Dedifferentiated amniotic fluid mesenchymal stem cell (primary cell): Measurements from ENCODE around the gene SLC9A5.

Experiments
- DNase-seq: peaks from one replicate; pipeline ENCODE4 v3.0.0-alpha.2; 2016; ENCODE audit errors: extremely low spot score

Gene SLC9A5

DNA sequence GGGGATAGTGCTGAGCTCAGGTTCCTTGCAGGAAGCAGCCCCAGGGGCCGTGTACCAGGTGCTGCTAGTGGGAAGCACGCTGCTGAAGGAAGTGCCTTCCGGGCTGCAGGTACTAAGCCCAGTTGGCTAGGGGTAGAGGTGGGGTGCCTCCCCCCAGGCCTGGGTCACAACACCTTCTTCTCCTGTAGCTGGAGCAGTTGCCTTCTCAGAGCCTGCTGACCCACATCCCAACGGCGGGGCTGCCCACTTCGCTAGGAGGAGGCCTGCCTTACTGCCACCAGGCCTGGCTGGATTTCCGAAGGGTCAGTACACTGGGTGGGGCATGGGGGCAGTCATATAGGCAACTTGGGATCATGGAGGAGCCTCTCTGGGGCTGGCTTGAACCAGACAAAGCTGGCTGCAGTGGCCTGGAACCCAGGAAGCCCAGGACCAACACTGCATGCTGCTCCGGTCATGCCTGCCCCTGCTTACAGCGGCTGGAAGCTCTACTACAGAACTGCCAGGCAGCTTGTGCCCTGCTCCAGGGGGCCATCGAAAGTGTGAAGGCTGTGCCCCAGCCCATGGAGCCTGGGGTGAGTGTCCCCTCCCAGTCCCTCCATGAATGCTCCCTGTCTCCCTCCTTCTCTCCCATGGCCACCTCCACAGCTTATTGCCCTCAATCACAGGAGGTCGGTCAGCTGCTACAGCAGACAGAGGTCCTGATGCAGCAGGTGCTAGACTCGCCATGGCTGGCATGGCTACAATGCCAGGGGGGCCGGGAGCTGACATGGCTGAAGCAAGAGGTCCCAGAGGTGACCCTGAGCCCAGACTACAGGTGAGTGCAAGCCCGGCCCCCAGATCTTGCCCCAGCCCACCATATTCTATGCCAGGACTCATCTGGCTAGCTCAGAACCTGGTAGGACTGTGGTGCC lies 33.0 kb downstream of the SLC9A5 start:
- no peak for DNase-seq

DNA sequence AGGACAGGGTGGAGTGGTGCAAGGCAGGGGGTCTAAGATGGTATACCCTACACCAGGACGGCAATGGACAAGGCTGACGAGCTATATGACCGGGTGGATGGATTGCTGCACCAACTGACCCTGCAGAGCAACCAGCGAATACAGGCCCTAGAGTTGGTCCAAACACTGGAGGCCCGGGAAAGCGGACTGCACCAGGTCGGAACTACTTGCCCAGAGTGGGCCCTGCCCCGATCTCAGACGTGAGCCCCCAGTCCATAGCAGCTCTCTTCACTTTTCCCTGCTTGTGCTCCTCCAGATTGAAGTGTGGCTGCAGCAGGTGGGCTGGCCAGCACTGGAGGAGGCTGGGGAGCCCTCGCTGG lies 33.6 kb downstream of the SLC9A5 start:
- no peak for DNase-seq

DNA sequence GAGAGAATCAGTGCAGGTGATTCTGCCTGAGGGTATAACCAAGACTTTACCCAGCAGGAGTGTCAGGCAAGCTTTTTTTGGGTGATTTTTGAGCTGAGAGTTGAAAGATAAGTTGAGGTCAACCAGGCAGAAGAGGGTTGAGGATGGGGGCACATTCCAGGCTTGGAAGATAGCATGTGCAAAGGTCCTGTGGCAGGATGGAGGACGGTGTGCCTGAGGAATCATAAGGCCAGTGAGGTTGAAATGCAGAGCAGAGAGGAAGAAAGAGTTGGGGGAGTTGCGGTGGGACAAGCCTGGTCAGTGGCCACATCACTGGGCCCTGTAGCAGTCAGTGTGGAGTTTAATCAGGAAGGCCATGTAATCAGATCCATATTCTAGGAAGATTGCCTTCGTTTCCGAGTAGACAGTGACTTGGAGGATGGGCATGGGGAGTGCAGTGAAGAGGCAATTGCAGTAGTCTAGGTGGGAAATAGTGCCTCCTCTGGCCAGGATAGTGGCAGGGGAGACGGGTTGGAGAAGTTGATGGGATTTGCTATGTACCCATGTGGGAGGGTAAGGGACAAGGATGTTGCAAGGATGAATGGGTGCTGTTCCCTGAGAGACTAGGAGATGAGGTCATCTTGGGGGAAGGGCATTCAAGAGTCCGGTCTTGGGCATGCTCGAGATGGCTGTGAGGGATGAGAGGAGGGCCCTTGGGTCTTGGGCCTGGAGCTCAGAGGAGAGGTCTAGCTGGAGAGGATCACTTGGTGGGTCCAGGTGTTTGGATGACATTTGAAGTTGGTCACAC lies 34.5 kb downstream of the SLC9A5 start:
- no peak for DNase-seq

DNA sequence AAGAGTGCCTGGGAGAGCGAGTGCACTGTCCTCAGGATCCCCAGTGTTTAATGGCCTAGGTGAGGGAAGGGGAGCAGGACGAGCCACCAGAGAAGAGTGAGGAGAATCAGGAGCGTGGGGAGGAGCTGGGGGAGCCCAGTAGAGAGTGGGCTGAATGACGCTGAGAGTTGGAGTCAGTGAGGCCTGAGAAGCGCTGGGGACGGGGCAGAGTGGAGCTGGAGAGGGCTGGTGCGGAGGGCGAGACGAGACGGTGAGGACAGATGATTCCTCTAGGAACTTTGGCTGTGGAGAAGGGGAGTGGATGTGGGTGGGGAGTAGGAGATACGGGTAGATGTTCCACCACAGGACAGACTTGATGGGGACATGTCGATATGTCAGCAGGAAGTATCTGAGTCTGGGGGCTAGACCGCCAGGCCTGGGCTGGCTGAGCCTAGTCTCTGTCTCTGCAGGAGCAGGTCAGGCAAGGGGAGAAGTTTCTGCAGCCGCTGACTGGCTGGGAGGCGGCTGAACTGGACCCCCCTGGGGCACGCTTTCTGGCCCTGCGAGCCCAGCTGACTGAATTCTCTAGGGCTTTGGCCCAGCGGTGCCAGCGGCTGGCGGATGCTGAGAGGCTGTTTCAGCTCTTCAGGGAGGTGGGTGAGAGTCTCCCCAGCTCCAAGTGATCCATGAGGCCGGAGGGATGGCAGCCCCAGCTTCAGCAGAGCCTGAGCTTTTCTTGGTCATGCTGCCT lies 35.2 kb downstream of the SLC9A5 start:
- no peak for DNase-seq

DNA sequence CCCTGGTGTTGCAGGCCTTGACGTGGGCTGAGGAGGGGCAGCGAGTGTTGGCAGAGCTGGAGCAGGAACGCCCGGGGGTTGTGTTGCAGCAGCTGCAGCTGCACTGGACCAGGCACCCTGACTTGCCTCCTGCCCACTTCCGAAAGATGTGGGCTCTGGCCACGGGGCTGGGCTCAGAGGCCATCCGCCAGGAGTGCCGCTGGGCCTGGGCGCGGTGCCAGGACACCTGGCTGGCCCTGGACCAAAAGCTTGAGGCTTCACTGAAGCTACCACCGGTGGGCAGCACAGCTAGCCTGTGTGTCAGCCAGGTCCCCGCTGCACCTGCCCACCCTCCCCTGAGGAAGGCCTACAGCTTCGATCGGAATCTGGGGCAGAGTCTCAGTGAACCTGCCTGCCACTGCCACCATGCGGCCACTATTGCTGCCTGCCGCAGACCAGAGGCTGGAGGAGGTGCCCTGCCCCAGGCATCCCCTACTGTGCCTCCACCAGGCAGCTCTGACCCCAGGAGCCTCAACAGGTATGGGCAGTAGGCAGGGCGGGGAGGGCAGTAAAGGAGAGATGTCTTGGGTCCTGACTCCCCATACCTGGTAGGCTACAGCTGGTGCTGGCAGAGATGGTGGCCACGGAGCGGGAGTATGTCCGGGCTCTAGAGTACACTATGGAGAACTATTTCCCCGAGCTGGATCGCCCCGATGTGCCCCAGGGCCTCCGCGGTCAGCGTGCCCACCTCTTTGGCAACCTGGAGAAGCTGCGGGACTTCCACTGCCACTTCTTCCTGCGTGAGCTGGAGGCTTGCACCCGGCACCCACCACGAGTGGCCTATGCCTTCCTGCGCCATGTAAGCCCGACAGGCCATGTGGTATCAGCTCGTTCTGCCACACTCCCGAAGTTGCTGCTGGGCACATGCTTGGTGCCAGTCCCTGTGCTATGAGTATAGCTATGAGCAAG lies 36.2 kb downstream of the SLC9A5 start:
- no peak for DNase-seq

DNA sequence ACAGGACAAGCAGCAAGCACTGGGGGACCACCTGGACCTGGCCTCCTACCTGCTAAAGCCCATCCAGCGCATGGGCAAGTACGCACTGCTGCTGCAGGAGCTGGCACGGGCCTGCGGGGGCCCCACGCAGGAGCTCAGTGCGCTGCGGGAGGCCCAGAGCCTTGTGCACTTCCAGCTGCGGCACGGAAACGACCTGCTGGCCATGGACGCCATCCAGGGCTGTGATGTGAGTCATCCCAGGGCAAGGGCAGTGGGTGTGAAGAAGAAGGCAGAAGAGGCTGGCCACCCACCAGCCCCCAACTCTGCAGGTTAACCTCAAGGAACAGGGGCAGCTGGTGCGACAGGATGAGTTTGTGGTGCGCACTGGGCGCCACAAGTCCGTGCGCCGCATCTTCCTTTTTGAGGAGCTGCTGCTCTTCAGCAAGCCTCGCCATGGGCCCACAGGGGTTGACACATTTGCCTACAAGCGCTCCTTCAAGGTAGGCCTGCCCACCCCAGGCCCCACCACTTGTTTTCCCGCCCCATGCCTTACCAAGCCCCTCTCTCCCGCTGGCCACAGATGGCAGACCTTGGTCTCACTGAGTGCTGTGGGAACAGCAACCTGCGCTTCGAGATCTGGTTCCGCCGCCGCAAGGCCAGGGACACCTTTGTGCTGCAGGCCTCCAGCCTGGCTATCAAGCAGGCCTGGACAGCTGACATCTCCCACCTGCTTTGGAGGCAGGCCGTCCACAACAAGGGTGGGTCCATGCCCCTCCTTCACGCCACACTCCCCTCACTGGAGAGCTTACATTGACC lies 37.9 kb downstream of the SLC9A5 start:
- DNase-seq = no peak

DNA sequence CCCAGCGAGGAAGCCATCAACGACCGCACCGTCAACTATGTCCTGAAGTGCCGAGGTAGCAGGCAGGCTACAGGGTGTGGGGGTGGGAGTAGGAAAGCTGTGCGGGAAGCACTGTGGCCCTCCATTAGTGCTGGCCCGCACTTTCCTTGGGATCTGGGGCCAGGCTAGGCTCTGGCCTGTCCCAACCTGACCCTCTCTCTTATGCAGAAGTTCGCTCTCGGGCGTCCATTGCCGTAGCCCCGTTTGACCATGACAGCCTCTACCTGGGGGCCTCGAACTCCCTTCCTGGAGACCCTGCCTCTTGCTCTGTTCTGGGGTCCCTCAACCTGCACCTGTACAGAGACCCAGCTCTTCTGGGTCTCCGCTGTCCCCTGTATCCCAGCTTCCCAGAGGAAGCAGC lies 39.2 kb downstream of the SLC9A5 start:
- no peak for DNase-seq

DNA sequence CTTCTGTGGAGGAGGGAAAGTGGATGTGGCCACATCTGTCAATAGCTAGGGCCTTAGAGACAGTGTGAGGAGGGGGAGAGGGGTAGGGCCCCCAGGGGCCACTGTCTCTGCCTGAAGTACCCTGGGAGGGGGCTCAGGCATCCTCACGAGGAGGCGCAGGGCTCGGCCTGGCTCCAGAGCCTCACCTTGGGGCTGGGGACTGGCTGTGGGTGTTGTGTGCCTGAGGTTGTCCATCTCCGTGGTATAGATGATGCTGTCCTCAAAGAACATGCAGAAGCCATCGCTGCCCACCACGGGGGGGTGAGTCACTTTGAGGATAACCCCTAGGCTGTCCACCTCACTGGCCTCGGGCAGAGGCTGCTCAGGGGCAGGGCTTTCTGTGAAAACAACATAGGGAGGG lies 42.7 kb downstream of the SLC9A5 start:
- DNase-seq = no peak

DNA sequence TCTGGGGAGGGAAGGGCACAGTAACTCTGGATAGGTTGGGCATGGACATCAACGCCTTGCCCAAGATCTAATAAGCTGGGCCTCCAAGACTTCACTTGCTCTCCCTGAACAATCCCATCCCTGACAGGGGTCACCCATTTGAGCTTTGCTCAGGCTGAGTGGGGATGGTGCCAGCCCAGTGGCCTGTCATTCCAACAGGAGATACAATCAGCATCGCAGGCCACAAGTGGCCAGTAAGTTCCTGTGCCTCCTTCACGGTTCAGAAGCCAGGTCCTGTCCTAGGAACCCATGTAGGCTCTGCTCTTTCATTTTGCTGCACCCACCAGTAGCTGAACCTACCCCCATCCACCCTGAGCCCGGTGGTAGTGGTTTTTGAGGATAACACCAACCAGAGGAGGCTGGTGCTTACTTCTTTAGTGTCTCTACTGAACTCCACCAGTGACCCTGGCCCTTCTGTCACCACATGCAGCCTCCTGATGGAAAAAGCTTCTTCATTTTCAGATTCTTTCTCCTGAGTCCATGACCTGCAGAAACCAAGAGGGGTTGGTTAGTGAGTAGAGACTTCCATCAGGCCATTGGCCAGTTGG lies 45.5 kb downstream of the SLC9A5 start:
- DNase-seq = no peak

DNA sequence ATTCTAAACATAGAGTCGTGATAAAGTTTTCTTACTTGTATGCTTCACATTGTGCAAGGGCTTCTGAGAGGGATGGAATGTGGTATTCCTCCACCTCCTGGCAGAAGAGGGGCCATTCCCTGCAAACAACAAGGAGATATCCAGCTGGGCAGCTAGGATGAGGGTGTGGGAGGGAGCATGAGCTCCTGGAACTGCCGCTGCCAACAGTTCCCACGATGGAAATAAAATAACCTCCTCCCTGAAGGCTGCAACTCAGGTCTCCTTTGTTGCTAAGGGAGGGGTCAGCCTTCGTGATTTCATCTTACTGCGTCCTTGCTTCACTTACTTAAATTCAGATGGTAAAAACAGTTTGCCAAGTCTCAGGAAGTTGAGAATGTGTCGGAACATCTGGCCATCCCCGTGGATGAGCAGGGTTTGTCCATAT lies 46.2 kb downstream of the SLC9A5 start:
- no peak for DNase-seq

DNA sequence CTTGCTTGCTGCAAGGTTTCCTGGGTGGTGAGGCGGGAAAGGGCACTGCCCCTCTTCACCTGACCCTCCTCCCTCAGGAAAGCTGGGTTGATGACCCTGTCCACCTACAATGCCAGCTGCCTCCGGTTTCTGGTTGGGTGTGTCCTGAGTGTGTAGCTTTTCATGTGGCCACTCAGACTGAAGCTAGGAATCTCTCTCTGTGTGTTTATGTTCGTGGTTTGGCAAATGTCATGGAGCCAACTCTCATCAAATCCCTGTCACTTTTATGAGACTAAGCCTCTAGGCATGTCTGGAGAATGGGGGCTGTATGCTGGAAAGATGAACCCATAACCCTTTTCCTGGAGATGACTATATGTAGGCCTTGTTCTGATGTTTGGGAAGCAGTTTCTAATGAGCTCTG lies 47.6 kb downstream of the SLC9A5 start:
- DNase-seq = peak; percentile 47

DNA sequence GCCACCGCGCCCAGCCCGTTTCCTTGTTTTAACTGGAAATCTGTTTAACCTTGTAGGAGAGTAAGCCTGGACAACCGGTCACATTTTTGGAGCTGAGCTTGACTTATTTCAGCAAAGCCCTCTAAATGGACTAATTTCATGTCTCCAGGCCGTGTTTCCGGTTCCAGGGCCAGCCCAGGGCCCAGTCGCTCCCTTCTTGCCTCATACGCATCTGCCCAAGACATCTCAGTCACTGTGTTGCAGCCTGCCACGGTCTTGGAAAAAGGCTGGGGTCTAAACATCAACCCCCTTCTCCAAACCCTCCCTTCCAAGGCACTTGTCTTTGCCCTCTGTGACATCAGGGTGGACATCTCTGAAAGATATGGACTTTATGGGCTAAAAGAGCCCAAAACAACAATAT lies 49.5 kb downstream of the SLC9A5 start:
- DNase-seq = no peak

DNA sequence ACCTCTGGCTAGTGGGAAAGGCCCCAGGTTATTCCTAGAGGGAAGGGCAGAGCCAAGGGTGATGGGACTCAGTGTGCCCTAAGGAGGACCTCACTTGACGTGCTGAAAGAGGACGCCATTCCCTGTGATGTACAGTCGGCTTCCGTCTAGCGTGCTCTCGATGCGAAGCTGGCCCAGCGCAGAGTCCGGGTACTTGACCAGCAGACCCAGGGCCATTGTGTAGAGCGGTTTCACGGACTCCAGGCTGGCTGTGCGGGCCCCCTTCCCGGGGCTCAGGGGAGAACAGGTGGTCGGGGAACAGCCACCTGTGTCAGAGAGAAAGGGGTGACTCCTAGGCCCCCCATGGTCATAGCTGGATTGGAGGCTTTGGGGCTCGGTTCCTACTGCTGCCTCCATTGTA lies 50.5 kb downstream of the SLC9A5 start:
- DNase-seq = no peak

DNA sequence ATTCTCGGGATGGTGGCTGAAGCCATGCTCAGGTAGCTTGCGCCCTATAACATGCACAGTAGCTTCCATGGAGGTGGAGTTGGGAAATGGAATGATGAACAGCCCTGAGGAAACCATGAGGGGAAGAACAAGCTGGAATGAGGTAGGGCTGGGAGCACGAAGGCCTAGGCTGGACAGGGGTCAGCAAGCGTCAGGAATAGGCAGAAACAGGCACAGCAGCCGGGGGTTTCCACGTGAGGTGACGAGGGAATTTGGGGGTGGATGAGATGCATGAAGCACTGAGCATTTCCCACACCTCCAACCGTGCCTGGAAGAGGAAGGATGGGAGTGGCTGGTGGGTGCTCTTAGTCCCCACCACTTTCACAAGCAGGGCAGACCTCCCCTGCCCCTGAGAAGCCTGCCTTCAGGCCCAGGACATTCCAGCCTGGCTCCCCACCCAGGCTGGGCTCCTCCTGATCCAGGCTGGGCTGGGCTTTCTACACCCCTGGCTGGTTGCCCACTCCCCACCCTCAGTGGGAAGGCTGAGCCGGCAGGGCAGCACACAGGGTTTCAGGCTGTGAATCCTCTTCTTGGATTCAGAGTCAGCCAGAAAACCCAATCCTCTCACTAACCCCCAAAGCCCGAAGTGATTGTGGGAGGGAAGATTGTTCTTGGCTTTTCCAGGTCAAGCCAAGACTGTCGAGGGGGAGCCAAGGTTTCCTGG lies 52.5 kb downstream of the SLC9A5 start:
- peak; percentile 34 for DNase-seq

DNA sequence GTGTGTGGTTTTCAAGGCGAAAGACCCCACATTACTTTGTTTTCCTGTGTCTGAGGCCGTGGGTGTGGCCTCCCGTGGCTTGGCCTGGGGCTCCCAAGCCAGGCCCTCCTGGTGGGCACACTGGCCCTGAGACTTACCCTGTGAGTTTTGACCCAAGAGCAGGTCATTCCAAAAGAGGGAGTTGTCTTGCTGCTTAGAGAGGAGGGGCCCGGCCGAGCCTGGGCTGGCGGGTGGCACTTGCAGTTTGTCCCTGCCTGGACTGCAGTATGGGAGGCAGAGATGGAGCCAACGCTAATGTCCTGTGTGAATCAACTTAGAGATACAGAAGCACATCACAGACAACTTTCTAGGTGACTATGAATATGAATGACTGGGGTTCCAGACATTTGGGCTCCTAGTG lies 53.3 kb downstream of the SLC9A5 start:
- DNase-seq = no peak

DNA sequence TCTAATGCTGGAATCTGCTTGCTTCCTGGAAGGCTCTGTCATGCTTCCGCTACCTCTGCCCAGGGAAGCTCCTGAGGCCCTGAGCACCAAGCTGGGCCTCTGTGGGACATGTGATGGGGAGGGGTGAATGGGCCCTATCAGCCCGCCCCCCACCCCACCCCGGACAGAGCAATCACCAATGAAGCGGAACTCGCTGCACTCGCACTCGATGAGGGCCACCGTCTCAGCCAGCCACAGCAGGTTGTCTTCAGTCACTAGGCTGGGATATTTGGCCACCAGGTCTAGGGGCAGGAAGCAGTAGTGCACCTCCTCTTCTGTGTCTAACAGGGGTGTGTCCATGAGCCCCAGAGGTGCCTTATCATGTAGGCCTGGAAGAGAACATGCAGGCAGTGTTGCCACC lies 54.2 kb downstream of the SLC9A5 start:
- no peak for DNase-seq

DNA sequence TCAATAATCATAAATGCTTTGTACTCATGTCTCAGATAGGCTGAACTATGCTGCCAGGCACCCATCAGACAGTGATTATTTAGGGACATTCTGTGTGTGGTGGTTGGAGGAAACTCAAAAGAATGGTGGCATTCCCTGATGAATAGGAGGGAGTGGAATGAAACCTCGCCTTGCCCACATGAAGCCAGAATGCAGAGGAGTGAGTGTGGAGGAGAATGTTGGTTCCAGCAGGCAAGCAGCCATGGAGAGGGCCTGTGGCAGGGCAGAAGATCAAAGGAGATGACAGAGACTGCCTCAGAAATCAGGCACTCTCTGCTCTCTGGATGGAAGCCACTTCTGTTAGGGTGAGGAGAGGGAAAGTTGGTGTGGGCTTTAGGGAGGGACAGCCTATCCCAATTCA lies 55.2 kb downstream of the SLC9A5 start:
- peak; percentile 45 for DNase-seq

DNA sequence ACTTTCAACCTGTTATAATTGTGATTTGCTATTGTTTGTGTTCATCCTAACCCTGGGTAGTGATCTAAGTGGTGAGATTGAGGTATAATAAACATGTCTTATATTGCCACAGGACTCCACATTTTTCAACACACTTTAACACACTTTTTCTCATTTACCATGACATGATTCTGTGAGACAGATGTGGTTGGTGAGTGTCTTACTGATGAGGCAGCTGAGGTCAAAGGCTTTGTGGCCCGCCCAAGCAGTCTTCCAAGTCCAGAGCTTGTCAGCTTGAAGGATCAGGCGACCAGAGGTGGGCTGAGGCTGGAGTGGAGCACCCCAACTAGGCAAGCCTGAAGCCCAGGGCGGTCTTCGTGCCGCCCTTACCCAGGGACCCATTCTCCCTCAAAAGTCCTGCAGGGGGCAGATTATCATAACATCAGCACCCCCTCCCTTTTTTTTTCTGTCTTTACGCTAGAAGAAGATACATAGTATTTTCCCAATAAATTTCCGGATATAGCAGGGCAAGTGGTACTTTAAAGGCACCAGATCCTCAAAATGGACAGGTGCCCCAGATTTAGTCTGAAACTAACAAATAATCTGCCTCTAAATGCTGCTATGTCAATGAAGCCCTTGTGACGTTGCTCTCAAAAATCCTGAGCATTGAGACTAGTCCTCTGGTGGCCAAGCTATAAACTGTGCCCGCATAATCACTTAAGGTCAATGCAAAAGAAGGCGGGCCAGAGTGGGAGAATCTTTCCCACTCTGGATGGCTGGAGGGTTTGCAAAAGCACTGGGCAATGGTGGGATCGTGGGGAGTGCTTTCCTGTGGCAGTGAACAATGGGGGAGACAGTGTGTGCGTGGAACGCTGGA lies 56.7 kb downstream of the SLC9A5 start:
- no peak for DNase-seq

DNA sequence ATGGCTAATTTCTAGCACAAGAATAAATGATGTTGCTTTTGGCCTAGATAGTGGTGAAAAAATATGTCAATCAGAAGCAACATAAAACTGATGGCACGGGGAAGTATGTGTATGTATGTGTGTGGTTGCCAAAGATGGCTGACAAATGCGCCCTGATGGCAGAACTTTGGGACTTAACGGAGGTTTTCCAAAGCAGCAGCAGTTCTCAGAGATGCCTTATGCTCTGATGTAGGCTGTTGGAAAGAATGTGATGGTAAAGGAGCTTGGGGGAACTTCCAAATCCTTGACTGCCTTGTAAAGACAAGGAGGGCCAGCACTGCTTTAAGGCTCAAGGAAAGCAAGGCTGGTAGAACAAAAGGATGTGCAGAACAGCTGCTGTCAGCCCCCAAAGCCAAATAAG lies 61.8 kb downstream of the SLC9A5 start:
- DNase-seq = no peak
